H1 (cell line): ENCODE results near the gene ANGPTL8. TPM values are rescaled to one million over a fixed set of nuclear protein-coding genes. Genes with fewer than 3 reads are reported as not detected.

ENCODE experiments used
- CTCF ChIA-PET: fragments of 300-600 bp; sonication (Branson Sonifier 250); formaldehyde crosslinking; loops from one replicate; lab custom pipeline; 2021; ENCODE audit not compliant: partially characterized antibody; lab: Charles Lee
- POLR2A ChIA-PET: fragments of 300-600 bp; sonication (Branson Sonifier 250); formaldehyde crosslinking; loops from one replicate; lab custom pipeline; 2021; ENCODE audit warnings: inconsistent platforms; ENCODE audit not compliant: partially characterized antibody; lab: Charles Lee
- DNase-seq, 2 experiments: peaks; one replicate each; pipeline versions ENCODE4 v3.0.0 to v3.0.0-alpha.2; 2010 to 2022; ENCODE audit warnings: low spot score in 2 of 2, low read depth in 1 of 2, mixed read lengths in 1 of 2
- FAIRE-seq: peaks from 2 replicates; lab custom pipeline; 2011; peaks lifted over from hg19 to GRCh38; lab: Jason Lieb, UNC
- H2AFZ ChIP-seq: 2 replicates; pipeline ENCODE4 v1.8.1; 2012; ENCODE audit warnings: low read length, inconsistent platforms
- H2AK5ac ChIP-seq: 2 replicates; pipeline ENCODE4 v1.6.1; 2013; ENCODE audit warnings: low read depth, low read length
- H2BK120ac ChIP-seq: replicated peaks from 2 replicates; pipeline ENCODE3; 2013; ENCODE audit warnings: low read depth, low read length, inconsistent platforms
- H2BK12ac ChIP-seq: 2 replicates; pipeline ENCODE4 v1.6.1; 2013; ENCODE audit warnings: low read depth, low read length
- H2BK15ac ChIP-seq: 2 replicates; pipeline ENCODE4 v1.6.1; 2013; ENCODE audit warnings: low read length
- H2BK20ac ChIP-seq: 2 replicates; pipeline ENCODE4 v1.6.1; 2013; ENCODE audit warnings: low read length
- H2BK5ac ChIP-seq: 2 replicates; pipeline ENCODE4 v1.6.1; 2013; ENCODE audit warnings: low read depth, low read length
- H3K14ac ChIP-seq: 2 replicates; pipeline ENCODE4 v1.6.1; 2013; ENCODE audit warnings: inconsistent platforms; ENCODE audit not compliant: insufficient read length
- H3K18ac ChIP-seq: 2 replicates; pipeline ENCODE4 v1.6.1; 2013; ENCODE audit warnings: low read length; ENCODE audit errors: extremely low read depth
- H3K23ac ChIP-seq: 2 replicates; pipeline ENCODE4 v1.6.1; 2013; ENCODE audit warnings: inconsistent platforms; ENCODE audit not compliant: insufficient read length
- H3K23me2 ChIP-seq: 2 replicates; pipeline ENCODE4 v1.6.1; 2013; ENCODE audit warnings: low read depth, low read length
- H3K27ac ChIP-seq: 2 replicates; pipeline ENCODE4 v1.6.1; 2011; ENCODE audit warnings: low read depth, low read length, inconsistent platforms
- H3K27me3 ChIP-seq, 4 experiments: replicated peaks in 1 of 4; 1 replicate in 1 of 4; 2 replicates in 3 of 4; pipeline versions ENCODE4 v1.6.1 to v1.8.1; 2011 to 2013; ENCODE audit warnings: low read length in 3 of 4, mild to moderate bottlenecking in 3 of 4, inconsistent platforms in 2 of 4, mixed read lengths in 2 of 4, moderate library complexity in 1 of 4; ENCODE audit not compliant: control insufficient read depth in 3 of 4, insufficient read depth in 3 of 4; ENCODE audit errors: extremely low read depth in 1 of 4
- H3K36me3 ChIP-seq, 4 experiments: 2 replicates each; pipeline versions ENCODE4 v1.6.1 to v1.8.1; 2011 to 2013; ENCODE audit warnings: mild to moderate bottlenecking in 4 of 4, low read length in 3 of 4, moderate library complexity in 2 of 4, control low read depth in 1 of 4, inconsistent platforms in 1 of 4; ENCODE audit not compliant: insufficient read depth in 4 of 4, control insufficient read depth in 2 of 4
- H3K4ac ChIP-seq: replicated peaks from 2 replicates; pipeline ENCODE3; 2013; ENCODE audit warnings: low read length, low read depth, mixed read lengths, inconsistent platforms; ENCODE audit not compliant: insufficient read length
- H3K4me1 ChIP-seq, 4 experiments: replicated peaks in 1 of 4; 1 replicate in 1 of 4; 2 replicates in 3 of 4; pipeline versions ENCODE4 v1.6.1 to v1.8.1; 2011 to 2013; ENCODE audit warnings: low read length in 3 of 4, inconsistent platforms in 2 of 4, mixed read lengths in 1 of 4; ENCODE audit not compliant: insufficient read depth in 4 of 4, control insufficient read depth in 3 of 4
- H3K4me2 ChIP-seq, 2 experiments: 2 replicates each; pipeline versions ENCODE4 v1.6.1 to v1.8.1; 2011 to 2013; ENCODE audit warnings: low read depth in 2 of 2, low read length in 2 of 2, control low read depth in 1 of 2, inconsistent platforms in 1 of 2, mild to moderate bottlenecking in 1 of 2; ENCODE audit not compliant: insufficient read depth in 1 of 2
- H3K4me3 ChIP-seq, 4 experiments: fragments of 200-600, 300-600 bp in 1 of 4; sonication (generic), shearing (Covaris generic), sonication (Bioruptor Twin) in 1 of 4; 2 replicates each; pipeline versions ENCODE4 v1.5.1 to v1.8.1; 2011 to 2016; ENCODE audit warnings: low read length in 4 of 4, low read depth in 3 of 4, control low read depth in 2 of 4, inconsistent platforms in 2 of 4, mild to moderate bottlenecking in 2 of 4, mixed read lengths in 1 of 4, moderate library complexity in 1 of 4; ENCODE audit not compliant: insufficient read depth in 2 of 4; ENCODE audit errors: extremely low read depth in 1 of 4
- H3K56ac ChIP-seq: replicated peaks from 2 replicates; pipeline ENCODE3; 2013; ENCODE audit warnings: low read depth, mild to moderate bottlenecking, mixed read lengths, low read length, inconsistent platforms; ENCODE audit not compliant: insufficient read length
- H3K79me1 ChIP-seq: 2 replicates; pipeline ENCODE4 v1.6.1; 2013; ENCODE audit warnings: low read depth, low read length, control low read depth
- H3K79me2 ChIP-seq, 2 experiments: 2 replicates each; pipeline versions ENCODE4 v1.6.1 to v1.8.1; 2012 to 2013; ENCODE audit warnings: low read length in 2 of 2, mild to moderate bottlenecking in 2 of 2, inconsistent platforms in 1 of 2; ENCODE audit not compliant: insufficient read depth in 2 of 2, control insufficient read depth in 1 of 2
- H3K9ac ChIP-seq, 4 experiments: replicated peaks in 1 of 4; 1 replicate in 1 of 4; 2 replicates in 3 of 4; pipeline versions ENCODE4 v1.6.1 to v1.8.1; 2011 to 2013; ENCODE audit warnings: low read depth in 3 of 4, low read length in 3 of 4, control low read depth in 2 of 4, mild to moderate bottlenecking in 2 of 4, moderate library complexity in 2 of 4, inconsistent platforms in 1 of 4; ENCODE audit errors: extremely low read depth in 1 of 4
- H3K9me3 ChIP-seq, 2 experiments: 2 replicates each; pipeline versions ENCODE4 v1.6.1 to v1.8.1; 2012 to 2013; ENCODE audit warnings: mild to moderate bottlenecking in 2 of 2, moderate library complexity in 2 of 2, control low read depth in 1 of 2, inconsistent platforms in 1 of 2, low read depth in 1 of 2, low read length in 1 of 2, mixed read lengths in 1 of 2; ENCODE audit not compliant: insufficient read depth in 2 of 2
- H4K20me1 ChIP-seq, 2 experiments: replicated peaks in 1 of 2; 2 replicates each; pipeline versions ENCODE3 to v1.8.1; 2011 to 2013; ENCODE audit warnings: inconsistent platforms in 2 of 2, low read length in 2 of 2, mild to moderate bottlenecking in 1 of 2; ENCODE audit not compliant: insufficient read depth in 2 of 2, control insufficient read depth in 1 of 2
- H4K5ac ChIP-seq: 2 replicates; pipeline ENCODE4 v1.6.1; 2013; ENCODE audit warnings: low read length, low read depth, mixed read lengths, inconsistent platforms; ENCODE audit not compliant: insufficient read length
- H4K8ac ChIP-seq: 2 replicates; pipeline ENCODE4 v1.8.0; 2013; ENCODE audit warnings: mild to moderate bottlenecking, moderate library complexity, low read length, inconsistent platforms; ENCODE audit not compliant: insufficient read depth; ENCODE audit errors: extremely low read depth
- H4K91ac ChIP-seq: replicated peaks from 2 replicates; pipeline ENCODE3; 2013; ENCODE audit warnings: low read length, mixed read lengths, inconsistent platforms; ENCODE audit not compliant: insufficient read length
- BACH1 ChIP-seq: IDR thresholded peaks from 2 replicates; pipeline ENCODE4 v1.6.1; 2012; ENCODE audit warnings: low read length, improper control_type of control experiment
- WGBS, 2 experiments: shearing (Covaris generic) in 1 of 2; methylation state at CpG; one replicate each; pipeline versions ENCODE4 v1.1.6 to v1.1.7; 2013 to 2015; ENCODE audit warnings: low lambda C conversion rate in 2 of 2, mixed read lengths in 2 of 2, inconsistent platforms in 1 of 2, low coverage in 1 of 2, missing lambda C conversion rate in 1 of 2; ENCODE audit not compliant: insufficient replicate concordance in 2 of 2, insufficient coverage in 1 of 2, insufficient read length in 1 of 2; ENCODE audit errors: extremely low coverage in 1 of 2, missing lambda C conversion rate in 1 of 2; 5-methylcytosine and 5-hydroxymethylcytosine counted together
- polyA plus RNA-seq, 7 experiments: library from polyadenylated mRNA; depleted of rRNA in 3 of 7; stranded (reverse) in 5 of 7; unstranded in 2 of 7; fragments of >200 nt in 5 of 7; fragments of 200-250 nt in 2 of 7; gene quantifications; 1 replicate in 5 of 7; 2 replicates in 1 of 7; 4 replicates in 1 of 7; pipeline versions ENCODE4 v1.2.1 to v1.2.3, GENCODE V29; 2011 to 2013; ENCODE audit warnings: missing spikeins in 2 of 7, mixed read lengths in 2 of 7
- total RNA-seq: library from RNA; stranded (reverse); fragmentation: NEBNext Ultra II Directional; extraction: Animal tissue kit (Norgen Biotek cat#: 25700); gene quantifications from 2 replicates; pipeline ENCODE4 v1.2.1, GENCODE V29; 2021

Gene ANGPTL8
- total and polyA plus RNA-seq, 2 of the 8 experiments (the other 6 are each of a cell fraction or from before 2014, with no cell fraction given) = not detected

DNA sequence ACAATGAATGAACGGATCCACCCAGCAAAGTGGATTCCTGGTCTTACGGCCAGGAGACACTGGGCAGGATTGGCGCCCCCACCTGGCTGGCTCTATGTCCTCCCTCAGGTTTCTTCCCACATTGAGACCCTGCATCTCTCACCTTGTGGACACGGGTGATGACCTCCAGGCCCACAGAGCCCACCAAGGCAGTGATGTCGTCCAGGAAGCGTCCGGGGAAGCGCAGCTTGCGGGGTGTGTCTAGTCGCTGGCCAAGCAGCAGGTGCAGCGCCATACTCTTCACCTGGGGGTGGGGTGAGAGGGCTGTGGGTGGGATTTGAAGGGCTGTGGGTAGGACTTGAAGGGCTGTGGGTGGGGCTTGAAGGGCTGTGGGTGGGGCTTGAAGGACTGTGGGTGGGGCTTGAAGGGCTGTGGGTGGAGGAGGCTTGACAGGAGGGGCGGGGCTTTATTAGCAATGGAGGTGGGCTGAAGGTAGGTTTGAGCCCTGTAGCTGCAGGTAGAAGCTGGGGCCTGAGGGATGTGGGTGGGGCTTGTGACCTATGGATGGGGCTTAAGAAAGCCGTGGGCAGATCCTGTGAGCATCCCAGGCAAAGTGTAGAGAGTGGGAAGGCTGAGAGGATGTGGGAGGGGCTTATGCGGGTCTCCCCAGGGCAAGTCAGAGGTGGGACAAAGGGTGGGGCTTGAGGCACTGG, 12.1 kb upstream of the ANGPTL8 start:
- no peak overlapping the region for H2AFZ ChIP-seq
- POLR2A ChIA-PET = interaction anchor here (0.6 to 1.2 kb wide), 3 partner anchors 9 to 875 kb away, joined by 3 to 5 read pairs (median 4); no protein-coding TSS in a partner anchor
- H2AK5ac ChIP-seq = no peak overlapping the region
- H3K79me2 ChIP-seq = no peaks in the 10 kb centered on the region
- H2BK12ac ChIP-seq = no peak overlapping the region
- peak; percentile 88 to 94 for DNase-seq
- H3K9ac ChIP-seq = no peak overlapping the region
- H3K4me2 ChIP-seq = no peak overlapping the region
- H4K5ac ChIP-seq = no peak overlapping the region
- H4K20me1 ChIP-seq = peaks cover 4 to 9% of the 10 kb centered on the region in 2 experiments
- no peak overlapping the region for H4K91ac ChIP-seq
- H3K23ac ChIP-seq = no peak overlapping the region
- H3K4me1 ChIP-seq = no peaks in the 10 kb centered on the region
- H2BK20ac ChIP-seq = no peak overlapping the region
- no peak overlapping the region for H3K27ac ChIP-seq
- no peaks in the 10 kb centered on the region; the same call in 1 of the 2 replicates for H3K23me2 ChIP-seq
- H3K56ac ChIP-seq = no peak overlapping the region
- H3K27me3 ChIP-seq = no peaks in the 10 kb centered on the region
- no peak overlapping the region for H2BK15ac ChIP-seq
- H3K79me1 ChIP-seq = no peaks in the 10 kb centered on the region
- WGBS, 2 experiments = 73% methylated on average over 13 of the region's 14 CpGs; no CpG with 5 or more reads in 1 of the 2 experiments
- H3K4ac ChIP-seq = no peak overlapping the region
- CTCF ChIA-PET = interaction anchor here (0.6 to 2.2 kb wide), 8 partner anchors 9 to 119 kb away, joined by 3 to 10 read pairs (median 4); partner anchors contain the start of genes CCDC159 and TMEM205
- FAIRE-seq = peak; percentile 69
- H4K8ac ChIP-seq = no peak overlapping the region
- no peak overlapping the region for H3K14ac ChIP-seq
- no peak overlapping the region for H3K18ac ChIP-seq
- no peak overlapping the region for H2BK5ac ChIP-seq
- H3K36me3 ChIP-seq = peaks cover 2 to 7% (median 5%) of the 10 kb centered on the region in 4 experiments
- no peak overlapping the region for H3K4me3 ChIP-seq
- no peak overlapping the region for H2BK120ac ChIP-seq
- no peaks in the 10 kb centered on the region for H3K9me3 ChIP-seq
- peak; percentile 69; the same call in 1 of the 2 replicates for TF ChIP-seq BACH1
